SK-N-SH treated with all-trans-retinoic acid at 6 μM for 48 hours (cell line): ENCODE results near the gene ANKRD65.
A peak's percentile ranks its signal among the peaks of the same experiment; 100 is the strongest.

ENCODE experiments used
- ATAC-seq: fragments of 200-7000 bp; cut with Tn5 transposase; 3 replicates; pipeline ENCODE4 v1.9.1; 2020; ENCODE audit warnings: mild to moderate bottlenecking, moderate library complexity
- ARNTL ChIP-seq: fragments of 450-650 bp; formaldehyde crosslinking; IDR thresholded peaks from 2 replicates; pipeline ENCODE4 v1.5.0; 2020; ENCODE audit warnings: low read depth, mild to moderate bottlenecking, moderate library complexity, borderline replicate concordance
- BACH2 ChIP-seq: fragments of 250-450 bp; sonication (Bioruptor Pico); IDR thresholded peaks from 2 replicates; pipeline ENCODE4 v1.9.0; 2021; ENCODE audit warnings: mild to moderate bottlenecking, borderline replicate concordance
- CSDC2 ChIP-seq: fragments of 250-450 bp; sonication (Bioruptor Pico); IDR thresholded peaks from 2 replicates; pipeline ENCODE4 v1.5.0; 2020; ENCODE audit warnings: mild to moderate bottlenecking, moderate library complexity
- CSRNP3 ChIP-seq: fragments of 250-450 bp; sonication (Bioruptor Pico); IDR thresholded peaks from 2 replicates; pipeline ENCODE4 v1.5.1; 2021; ENCODE audit warnings: mild to moderate bottlenecking, moderate library complexity
- ESRRG ChIP-seq: fragments of 250-450 bp; sonication (Bioruptor Pico); IDR thresholded peaks from 2 replicates; pipeline ENCODE4 v1.6.1; 2021; ENCODE audit warnings: mild to moderate bottlenecking
- ISL1 ChIP-seq: fragments of 250-450 bp; sonication (Bioruptor Pico); IDR thresholded peaks from 2 replicates; pipeline ENCODE4 v2.1.2; 2022; ENCODE audit warnings: mild to moderate bottlenecking, moderate library complexity
- PATZ1 ChIP-seq: fragments of 250-450 bp; sonication (Bioruptor Pico); IDR thresholded peaks from 2 replicates; pipeline ENCODE4 v1.8.0; 2020; ENCODE audit warnings: mild to moderate bottlenecking, moderate library complexity, borderline replicate concordance
- RARB ChIP-seq: fragments of 250-450 bp; sonication (Bioruptor Pico); IDR thresholded peaks from 2 replicates; pipeline ENCODE4 v1.8.0; 2021; ENCODE audit warnings: mild to moderate bottlenecking, moderate library complexity
- SNAI2 ChIP-seq: fragments of 250-450 bp; sonication (Bioruptor Pico); IDR thresholded peaks from 2 replicates; pipeline ENCODE4 v1.5.0; 2020; ENCODE audit warnings: mild to moderate bottlenecking, moderate library complexity
- TCF4 ChIP-seq: fragments of 250-450 bp; sonication (Bioruptor Pico); IDR thresholded peaks from 2 replicates; pipeline ENCODE4 v1.8.0; 2021; ENCODE audit warnings: mild to moderate bottlenecking, moderate library complexity, borderline replicate concordance
- ZC3H10 ChIP-seq: fragments of 250-450 bp; sonication (Bioruptor Pico); IDR thresholded peaks from 2 replicates; pipeline ENCODE4 v1.5.1; 2021; ENCODE audit warnings: mild to moderate bottlenecking, moderate library complexity
- ZFP3 ChIP-seq: fragments of 250-450 bp; sonication (Bioruptor Pico); IDR thresholded peaks from 2 replicates; pipeline ENCODE4 v1.5.0; 2020; ENCODE audit warnings: mild to moderate bottlenecking, moderate library complexity
- ZFP30 ChIP-seq: fragments of 450-650 bp; formaldehyde crosslinking; IDR thresholded peaks from 2 replicates; pipeline ENCODE4 v1.5.0; 2022; ENCODE audit warnings: mild to moderate bottlenecking, moderate library complexity
- ZNF70 ChIP-seq: fragments of 450-650 bp; formaldehyde crosslinking; IDR thresholded peaks from 2 replicates; pipeline ENCODE4 v1.5.0; 2020; ENCODE audit warnings: mild to moderate bottlenecking, moderate library complexity
- TF ChIP-seq, protein P1 (sequence below): fragments of 250-450 bp; sonication (Bioruptor Pico); IDR thresholded peaks from 2 replicates; pipeline ENCODE4 v1.5.0; 2020; ENCODE audit warnings: mild to moderate bottlenecking, moderate library complexity
- TF ChIP-seq, protein P2 (sequence below): fragments of 250-450 bp; sonication (Bioruptor Pico); IDR thresholded peaks from 2 replicates; pipeline ENCODE4 v1.5.1; 2020; ENCODE audit warnings: low read depth, mild to moderate bottlenecking, moderate library complexity
- TF ChIP-seq, protein P3 (sequence below): fragments of 250-450 bp; sonication (Bioruptor Pico); IDR thresholded peaks from 2 replicates; pipeline ENCODE4 v1.8.0; 2021; ENCODE audit warnings: low read depth, mild to moderate bottlenecking, moderate library complexity, borderline replicate concordance

Gene ANKRD65

DNA sequence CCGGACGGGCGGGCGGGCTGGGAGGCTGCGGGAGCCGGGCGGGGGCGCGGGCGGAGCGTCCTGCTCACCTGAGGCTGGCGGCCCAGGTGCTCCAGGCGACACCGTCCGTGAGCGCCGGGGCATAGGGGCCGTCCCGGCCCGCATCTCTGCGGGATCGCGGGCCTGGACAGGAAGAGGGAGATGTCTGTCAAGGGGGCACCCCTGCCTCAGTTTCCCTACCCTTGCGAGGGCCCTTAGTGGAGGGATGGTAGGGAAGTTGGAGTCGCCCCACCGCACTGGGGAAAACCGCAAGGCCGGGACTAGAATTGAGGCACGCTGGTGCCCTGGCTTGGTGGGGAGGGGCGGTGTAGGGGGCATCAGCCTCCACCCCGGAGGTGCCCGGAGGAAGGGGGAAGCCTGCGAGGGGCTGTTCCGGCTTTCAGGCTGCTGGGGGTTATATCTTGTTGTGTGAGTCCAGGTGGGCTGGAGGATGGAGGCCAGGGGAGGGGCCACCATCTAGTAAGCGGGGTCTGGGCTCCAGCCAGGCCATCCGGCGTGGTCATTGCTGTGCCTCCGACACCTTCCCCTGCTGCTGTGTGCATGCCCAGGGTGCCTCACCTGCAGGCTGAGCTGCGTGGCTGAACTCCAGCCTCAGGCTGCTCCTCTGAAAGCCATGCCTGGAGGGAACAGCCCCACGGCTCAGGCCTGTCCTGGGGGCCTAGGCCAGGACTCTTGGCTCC lies 15.0 kb upstream of the ANKRD65 start:
- no peak for TF ChIP-seq ZC3H10
- no peak for TF ChIP-seq CSRNP3 (CRISPR knock-in tag)
- no peak for TF ChIP-seq ZFP30
- TF ChIP-seq ARNTL = no peak
- no peak for TF ChIP-seq RARB (CRISPR knock-in tag)
- TF ChIP-seq ZNF70 (CRISPR knock-in tag) = no peak
- TF ChIP-seq ISL1 = no peak
- no peak for TF ChIP-seq CSDC2 (CRISPR knock-in tag)
- no peak for ATAC-seq

- TF ChIP-seq ISL1 (no peak), BACH2 (no peak), CSDC2 (CRISPR knock-in tag) (no peak), PATZ1 (CRISPR knock-in tag) (no peak), ARNTL (no peak), ESRRG (no peak), ZFP30 (no peak), ZC3H10 (no peak), ZFP3 (no peak), TCF4 (CRISPR knock-in tag) (no peak), ZNF70 (CRISPR knock-in tag) (no peak)
- TF ChIP-seq, protein P1, sequence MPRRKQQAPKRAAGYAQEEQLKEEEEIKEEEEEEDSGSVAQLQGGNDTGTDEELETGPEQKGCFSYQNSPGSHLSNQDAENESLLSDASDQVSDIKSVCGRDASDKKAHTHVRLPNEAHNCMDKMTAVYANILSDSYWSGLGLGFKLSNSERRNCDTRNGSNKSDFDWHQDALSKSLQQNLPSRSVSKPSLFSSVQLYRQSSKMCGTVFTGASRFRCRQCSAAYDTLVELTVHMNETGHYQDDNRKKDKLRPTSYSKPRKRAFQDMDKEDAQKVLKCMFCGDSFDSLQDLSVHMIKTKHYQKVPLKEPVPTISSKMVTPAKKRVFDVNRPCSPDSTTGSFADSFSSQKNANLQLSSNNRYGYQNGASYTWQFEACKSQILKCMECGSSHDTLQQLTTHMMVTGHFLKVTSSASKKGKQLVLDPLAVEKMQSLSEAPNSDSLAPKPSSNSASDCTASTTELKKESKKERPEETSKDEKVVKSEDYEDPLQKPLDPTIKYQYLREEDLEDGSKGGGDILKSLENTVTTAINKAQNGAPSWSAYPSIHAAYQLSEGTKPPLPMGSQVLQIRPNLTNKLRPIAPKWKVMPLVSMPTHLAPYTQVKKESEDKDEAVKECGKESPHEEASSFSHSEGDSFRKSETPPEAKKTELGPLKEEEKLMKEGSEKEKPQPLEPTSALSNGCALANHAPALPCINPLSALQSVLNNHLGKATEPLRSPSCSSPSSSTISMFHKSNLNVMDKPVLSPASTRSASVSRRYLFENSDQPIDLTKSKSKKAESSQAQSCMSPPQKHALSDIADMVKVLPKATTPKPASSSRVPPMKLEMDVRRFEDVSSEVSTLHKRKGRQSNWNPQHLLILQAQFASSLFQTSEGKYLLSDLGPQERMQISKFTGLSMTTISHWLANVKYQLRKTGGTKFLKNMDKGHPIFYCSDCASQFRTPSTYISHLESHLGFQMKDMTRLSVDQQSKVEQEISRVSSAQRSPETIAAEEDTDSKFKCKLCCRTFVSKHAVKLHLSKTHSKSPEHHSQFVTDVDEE (CRISPR knock-in tag) = no peak
- TF ChIP-seq, protein P2, sequence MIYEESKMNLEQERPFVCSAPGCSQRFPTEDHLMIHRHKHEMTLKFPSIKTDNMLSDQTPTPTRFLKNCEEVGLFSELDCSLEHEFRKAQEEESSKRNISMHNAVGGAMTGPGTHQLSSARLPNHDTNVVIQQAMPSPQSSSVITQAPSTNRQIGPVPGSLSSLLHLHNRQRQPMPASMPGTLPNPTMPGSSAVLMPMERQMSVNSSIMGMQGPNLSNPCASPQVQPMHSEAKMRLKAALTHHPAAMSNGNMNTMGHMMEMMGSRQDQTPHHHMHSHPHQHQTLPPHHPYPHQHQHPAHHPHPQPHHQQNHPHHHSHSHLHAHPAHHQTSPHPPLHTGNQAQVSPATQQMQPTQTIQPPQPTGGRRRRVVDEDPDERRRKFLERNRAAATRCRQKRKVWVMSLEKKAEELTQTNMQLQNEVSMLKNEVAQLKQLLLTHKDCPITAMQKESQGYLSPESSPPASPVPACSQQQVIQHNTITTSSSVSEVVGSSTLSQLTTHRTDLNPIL (CRISPR knock-in tag) = no peak
- TF ChIP-seq, protein P3, sequence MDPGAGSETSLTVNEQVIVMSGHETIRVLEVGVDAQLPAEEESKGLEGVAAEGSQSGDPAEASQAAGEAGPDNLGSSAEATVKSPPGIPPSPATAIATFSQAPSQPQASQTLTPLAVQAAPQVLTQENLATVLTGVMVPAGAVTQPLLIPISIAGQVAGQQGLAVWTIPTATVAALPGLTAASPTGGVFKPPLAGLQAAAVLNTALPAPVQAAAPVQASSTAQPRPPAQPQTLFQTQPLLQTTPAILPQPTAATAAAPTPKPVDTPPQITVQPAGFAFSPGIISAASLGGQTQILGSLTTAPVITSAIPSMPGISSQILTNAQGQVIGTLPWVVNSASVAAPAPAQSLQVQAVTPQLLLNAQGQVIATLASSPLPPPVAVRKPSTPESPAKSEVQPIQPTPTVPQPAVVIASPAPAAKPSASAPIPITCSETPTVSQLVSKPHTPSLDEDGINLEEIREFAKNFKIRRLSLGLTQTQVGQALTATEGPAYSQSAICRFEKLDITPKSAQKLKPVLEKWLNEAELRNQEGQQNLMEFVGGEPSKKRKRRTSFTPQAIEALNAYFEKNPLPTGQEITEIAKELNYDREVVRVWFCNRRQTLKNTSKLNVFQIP (CRISPR knock-in tag) = no peak
- ATAC-seq = peak; percentile 77
Measured at GRCh38 chr1:1435106-1435903, 14.2 kb upstream of the ANKRD65 start, which contains the start of gene VWA1. Gene VWA1 (plus strand): TSS chr1:1435690. CDS start chr1:1435749, 59 bp downstream.

DNA sequence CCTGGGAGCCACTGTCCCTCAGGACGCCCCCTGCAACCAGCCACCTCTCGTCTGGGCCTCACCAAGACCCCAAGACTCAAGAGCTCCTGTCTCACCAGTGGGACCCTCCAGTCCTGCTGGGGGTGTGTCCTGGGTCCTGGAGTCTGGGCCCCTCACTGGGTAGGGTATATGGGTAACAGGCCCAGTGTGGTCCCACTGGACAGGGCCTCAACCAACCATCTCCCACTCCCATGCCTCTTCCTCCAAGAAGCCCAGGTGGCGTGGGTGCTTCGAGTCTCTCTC lies 13.7 kb upstream of the ANKRD65 start:
- TF ChIP-seq ARNTL (no peak), SNAI2 (CRISPR knock-in tag) (no peak), TCF4 (CRISPR knock-in tag) (no peak), ZFP3 (no peak), CSDC2 (CRISPR knock-in tag) (no peak), ESRRG (no peak), ISL1 (no peak)
- TF ChIP-seq, protein P1 (CRISPR knock-in tag) = no peak
- ATAC-seq = no peak
